SK-N-SH (cell line): ENCODE results near the gene SHB. TPM values are rescaled to one million over a fixed set of nuclear protein-coding genes. Genes with fewer than 3 reads are reported as not detected.

Experiments
- CTCF ChIA-PET: fragments of 300-600, 350-600 bp; formaldehyde crosslinking; extraction: SDS; loops from one replicate; lab custom pipeline; 2021; lab: Yijun Ruan, JAX
- POLR2A ChIA-PET: fragments of 350-600 bp; sonication (Branson Sonifier 250); formaldehyde crosslinking; extraction: SDS; loops from one replicate; lab custom pipeline; 2020; ENCODE audit warnings: antibody characterized with exemption, inconsistent platforms; lab: Yijun Ruan, JAX
- DNase-seq: peaks from one replicate; pipeline ENCODE4 v3.0.0; 2012
- H2AFZ ChIP-seq: fragments of 200-600 bp; sonication (generic); 2 replicates; pipeline ENCODE4 v1.8.1; 2016; ENCODE audit warnings: antibody characterized with exemption, mild to moderate bottlenecking, low read depth
- H3F3A ChIP-seq: fragments of 200-600 bp; sonication (generic); replicated peaks from 2 replicates; pipeline ENCODE3; 2016; ENCODE audit warnings: antibody characterized with exemption, mild to moderate bottlenecking; ENCODE audit not compliant: insufficient read depth
- H3K27ac ChIP-seq, 2 experiments: fragments of 200-500 bp in 1 of 2; fragments of 200-600 bp in 1 of 2; sonication (Bioruptor generic) in 1 of 2; sonication (generic), shearing (Covaris generic) in 1 of 2; 2 replicates each; pipeline versions ENCODE4 v1.5.1 to v1.6.1; 2014 to 2016; ENCODE audit warnings: low read depth in 2 of 2, inconsistent platforms in 1 of 2, low read length in 1 of 2, mild to moderate bottlenecking in 1 of 2, mixed read lengths in 1 of 2
- H3K27me3 ChIP-seq: fragments of 200-600 bp; sonication (generic), shearing (Covaris generic); 2 replicates; pipeline ENCODE4 v1.6.1; 2016; ENCODE audit warnings: mixed run types; ENCODE audit not compliant: insufficient read depth
- H3K36me3 ChIP-seq, 2 experiments: fragments of 200-500 bp in 1 of 2; fragments of 200-600 bp in 1 of 2; sonication (Bioruptor generic) in 1 of 2; sonication (generic) in 1 of 2; replicated peaks in 1 of 2; 2 replicates each; pipeline versions ENCODE3 to v1.5.1; 2014 to 2016; ENCODE audit warnings: low read length in 1 of 2, mild to moderate bottlenecking in 1 of 2; ENCODE audit not compliant: insufficient read depth in 2 of 2, control insufficient read depth in 1 of 2
- H3K4me1 ChIP-seq, 2 experiments: fragments of 200-500 bp in 1 of 2; fragments of 200-600 bp in 1 of 2; sonication (Bioruptor generic) in 1 of 2; sonication (generic), shearing (Covaris generic) in 1 of 2; 2 replicates each; pipeline versions ENCODE4 v1.5.1 to v1.6.1; 2014 to 2016; ENCODE audit warnings: low read depth in 1 of 2, low read length in 1 of 2, mixed run types in 1 of 2; ENCODE audit not compliant: insufficient read depth in 2 of 2, control insufficient read depth in 1 of 2
- H3K4me2 ChIP-seq: fragments of 200-600 bp; sonication (generic), shearing (Covaris generic); 2 replicates; pipeline ENCODE4 v1.6.1; 2017; ENCODE audit warnings: mixed run types
- H3K4me3 ChIP-seq, 2 experiments: fragments of 200-500 bp in 1 of 2; fragments of 200-600 bp in 1 of 2; sonication (Bioruptor generic) in 1 of 2; sonication (generic), shearing (Covaris generic) in 1 of 2; 2 replicates each; pipeline versions ENCODE4 v1.5.1 to v1.8.1; 2014 to 2016; ENCODE audit warnings: low read depth in 2 of 2, inconsistent platforms in 1 of 2, low read length in 1 of 2, mild to moderate bottlenecking in 1 of 2, mixed read lengths in 1 of 2, moderate library complexity in 1 of 2
- H3K79me2 ChIP-seq: fragments of 200-600 bp; sonication (generic); 2 replicates; pipeline ENCODE4 v1.8.1; 2017; ENCODE audit warnings: mild to moderate bottlenecking; ENCODE audit not compliant: insufficient read depth
- H3K9ac ChIP-seq: fragments of 200-600 bp; sonication (generic); 2 replicates; pipeline ENCODE4 v1.6.1; 2017; ENCODE audit warnings: mixed run types
- H3K9me2 ChIP-seq: fragments of 200-600 bp; sonication (generic); 2 replicates; pipeline ENCODE4 v1.6.1; 2017; ENCODE audit warnings: mixed run types
- H3K9me3 ChIP-seq: fragments of 200-600 bp; sonication (generic); 2 replicates; pipeline ENCODE4 v1.6.1; 2017; ENCODE audit warnings: mixed run types, mild to moderate bottlenecking, moderate library complexity
- H4K20me1 ChIP-seq: fragments of 200-600 bp; sonication (generic); 2 replicates; pipeline ENCODE4 v1.6.1; 2017; ENCODE audit warnings: mild to moderate bottlenecking, mixed run types; ENCODE audit not compliant: insufficient read depth
- EP300 ChIP-seq, 2 experiments: IDR thresholded peaks; 2 replicates each; pipeline versions ENCODE4 v1.4.0 to v1.6.1; 2012; ENCODE audit warnings: borderline replicate concordance in 1 of 2, low read depth in 1 of 2, low read length in 1 of 2
- FOSL2 ChIP-seq: IDR thresholded peaks from 2 replicates; pipeline ENCODE4 v1.4.0; 2012; ENCODE audit warnings: low read depth, mild to moderate bottlenecking, moderate library complexity, borderline replicate concordance
- FOXM1 ChIP-seq: IDR thresholded peaks from 2 replicates; pipeline ENCODE4 v1.4.0; 2012; ENCODE audit warnings: low read depth, mild to moderate bottlenecking
- GABPA ChIP-seq: IDR thresholded peaks from 2 replicates; pipeline ENCODE4 v1.4.0; 2012; ENCODE audit warnings: low read depth, mild to moderate bottlenecking
- GATA2 ChIP-seq: sonication (generic); formaldehyde crosslinking; IDR thresholded peaks from 2 replicates; pipeline ENCODE4 v1.5.0; 2020; ENCODE audit warnings: mild to moderate bottlenecking, missing genetic modification reagents
- JUND ChIP-seq: IDR thresholded peaks from 2 replicates; pipeline ENCODE4 v1.4.0; 2012
- MEF2A ChIP-seq: IDR thresholded peaks from 2 replicates; pipeline ENCODE4 v1.4.0; 2012; ENCODE audit warnings: low read depth, borderline replicate concordance
- NFIC ChIP-seq: IDR thresholded peaks from 2 replicates; pipeline ENCODE4 v1.4.0; 2012; ENCODE audit warnings: borderline replicate concordance
- NRF1 ChIP-seq: IDR thresholded peaks from 2 replicates; pipeline ENCODE4 v1.6.1; 2012; ENCODE audit warnings: low read depth, mild to moderate bottlenecking, low read length
- POLR2AphosphoS5 ChIP-seq: IDR thresholded peaks from 2 replicates; pipeline ENCODE4 v1.6.1; 2012; ENCODE audit warnings: low read depth, low read length
- RXRA ChIP-seq: IDR thresholded peaks from 2 replicates; pipeline ENCODE4 v1.4.0; 2012; ENCODE audit warnings: low read depth, mild to moderate bottlenecking, borderline replicate concordance
- TAF1 ChIP-seq: IDR thresholded peaks from 2 replicates; pipeline ENCODE4 v1.6.1; 2012; ENCODE audit warnings: low read depth, mild to moderate bottlenecking, low read length, moderate library complexity, borderline replicate concordance
- TCF12 ChIP-seq: IDR thresholded peaks from 2 replicates; pipeline ENCODE4 v1.4.0; 2012
- TEAD4 ChIP-seq: IDR thresholded peaks from 2 replicates; pipeline ENCODE4 v1.4.0; 2012; ENCODE audit warnings: mild to moderate bottlenecking, borderline replicate concordance; ENCODE audit not compliant: insufficient read depth
- YY1 ChIP-seq: IDR thresholded peaks from 2 replicates; pipeline ENCODE4 v1.4.0; 2012; ENCODE audit warnings: low read depth, mild to moderate bottlenecking
- WGBS: methylation state at CpG from one replicate; pipeline ENCODE4 v1.1.6; 2017; ENCODE audit warnings: low lambda C conversion rate; 5-methylcytosine and 5-hydroxymethylcytosine counted together
- polyA plus RNA-seq, 3 experiments: library from polyadenylated mRNA; depleted of rRNA; stranded (reverse); fragments of >200 nt; gene quantifications; 2 replicates each; pipeline ENCODE4 v1.2.3, GENCODE V29; 2012
- TF ChIP-seq, protein P1 (sequence below): IDR thresholded peaks from 2 replicates; pipeline ENCODE4 v1.6.1; 2012; ENCODE audit warnings: mild to moderate bottlenecking, low read depth, low read length, moderate library complexity
- TF ChIP-seq, protein P2 (sequence below): fragments of 150-350 bp; IDR thresholded peaks from 2 replicates; pipeline ENCODE4 v1.6.1; 2016; ENCODE audit warnings: mild to moderate bottlenecking, low read depth, low read length
- TF ChIP-seq, protein P3 (sequence below): IDR thresholded peaks from 2 replicates; pipeline ENCODE4 v1.4.0; 2012; ENCODE audit warnings: low read depth, borderline replicate concordance
- TF ChIP-seq, protein P4 (sequence below): IDR thresholded peaks from 2 replicates; pipeline ENCODE4 v1.4.0; 2012; ENCODE audit warnings: low read depth, borderline replicate concordance
- TF ChIP-seq, protein P5 (sequence below): fragments of 200-600 bp; sonication (generic); IDR thresholded peaks from 2 replicates; pipeline ENCODE4 v1.6.1; 2017; ENCODE audit warnings: antibody characterized with exemption, mild to moderate bottlenecking, moderate library complexity

Gene SHB
- polyA plus RNA-seq, 1 of the 3 experiments (the other 2 are of a cell fraction), result 26.0 TPM

DNA sequence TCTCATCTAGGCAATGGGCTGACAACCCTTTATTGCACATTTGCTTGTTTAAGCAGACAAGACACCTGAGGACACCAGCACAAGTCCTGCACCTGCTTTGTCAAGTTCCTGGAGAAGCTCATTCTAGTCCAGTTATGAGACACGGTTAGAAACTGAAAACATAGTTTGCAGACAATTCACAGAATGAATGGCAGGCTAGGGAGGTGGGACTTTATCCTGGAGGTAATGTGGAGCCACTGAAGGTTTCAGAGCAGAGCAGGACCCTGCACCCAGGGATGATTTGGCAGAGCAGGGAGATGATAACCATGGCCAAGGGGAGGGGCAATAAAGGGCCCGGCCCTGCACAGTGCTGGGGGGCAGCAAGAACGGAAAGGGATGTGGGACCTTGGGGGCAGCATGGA is 114.4 kb downstream of the SHB start (continued):
- TF ChIP-seq, protein P1, sequence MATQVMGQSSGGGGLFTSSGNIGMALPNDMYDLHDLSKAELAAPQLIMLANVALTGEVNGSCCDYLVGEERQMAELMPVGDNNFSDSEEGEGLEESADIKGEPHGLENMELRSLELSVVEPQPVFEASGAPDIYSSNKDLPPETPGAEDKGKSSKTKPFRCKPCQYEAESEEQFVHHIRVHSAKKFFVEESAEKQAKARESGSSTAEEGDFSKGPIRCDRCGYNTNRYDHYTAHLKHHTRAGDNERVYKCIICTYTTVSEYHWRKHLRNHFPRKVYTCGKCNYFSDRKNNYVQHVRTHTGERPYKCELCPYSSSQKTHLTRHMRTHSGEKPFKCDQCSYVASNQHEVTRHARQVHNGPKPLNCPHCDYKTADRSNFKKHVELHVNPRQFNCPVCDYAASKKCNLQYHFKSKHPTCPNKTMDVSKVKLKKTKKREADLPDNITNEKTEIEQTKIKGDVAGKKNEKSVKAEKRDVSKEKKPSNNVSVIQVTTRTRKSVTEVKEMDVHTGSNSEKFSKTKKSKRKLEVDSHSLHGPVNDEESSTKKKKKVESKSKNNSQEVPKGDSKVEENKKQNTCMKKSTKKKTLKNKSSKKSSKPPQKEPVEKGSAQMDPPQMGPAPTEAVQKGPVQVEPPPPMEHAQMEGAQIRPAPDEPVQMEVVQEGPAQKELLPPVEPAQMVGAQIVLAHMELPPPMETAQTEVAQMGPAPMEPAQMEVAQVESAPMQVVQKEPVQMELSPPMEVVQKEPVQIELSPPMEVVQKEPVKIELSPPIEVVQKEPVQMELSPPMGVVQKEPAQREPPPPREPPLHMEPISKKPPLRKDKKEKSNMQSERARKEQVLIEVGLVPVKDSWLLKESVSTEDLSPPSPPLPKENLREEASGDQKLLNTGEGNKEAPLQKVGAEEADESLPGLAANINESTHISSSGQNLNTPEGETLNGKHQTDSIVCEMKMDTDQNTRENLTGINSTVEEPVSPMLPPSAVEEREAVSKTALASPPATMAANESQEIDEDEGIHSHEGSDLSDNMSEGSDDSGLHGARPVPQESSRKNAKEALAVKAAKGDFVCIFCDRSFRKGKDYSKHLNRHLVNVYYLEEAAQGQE, result no peak
- no peak for TF ChIP-seq GABPA
- TF ChIP-seq EP300 (IDR thresholded peaks at IDR 0.05; ENCODE audit: borderline replicate concordance in 1 of 2, low read depth in 1 of 2, low read length in 1 of 2), result no peak

DNA sequence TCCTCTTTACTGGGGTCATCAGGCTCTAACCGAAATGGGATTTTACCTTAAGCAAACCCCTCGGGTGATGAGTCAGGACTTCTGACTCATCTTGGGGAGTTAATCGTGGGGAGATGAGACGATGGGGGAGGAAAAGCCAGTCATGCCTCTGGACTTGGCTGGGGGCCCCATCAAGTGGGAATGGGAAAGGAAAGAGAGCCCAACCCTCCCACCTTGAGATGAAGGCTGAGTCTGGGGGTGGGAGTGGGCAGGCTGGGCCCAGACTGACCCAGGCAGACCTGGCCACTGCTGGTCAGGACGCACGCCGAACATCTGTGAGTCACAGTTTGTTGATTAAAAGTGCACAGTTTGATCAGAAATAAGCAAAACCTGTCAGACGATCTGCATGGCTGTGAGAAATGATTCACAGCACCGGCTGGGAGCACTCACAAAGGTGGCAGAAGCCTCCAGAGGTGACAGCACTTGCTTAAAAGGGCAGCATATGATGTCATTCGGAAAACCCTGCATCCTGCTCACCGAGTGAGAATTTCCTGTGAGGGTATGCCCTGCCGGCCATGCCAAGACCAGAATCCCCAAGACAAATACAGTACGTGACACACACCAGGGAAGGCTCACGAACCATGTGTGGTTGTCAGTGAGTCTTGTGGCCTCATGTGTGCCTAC is 115.1 kb downstream of the SHB start:
- Histone ChIP-seq H3K4me1 (peaks cover 15 to 46% of the 10 kb centered on the region in 2 experiments; a peak in 3 of 4 replicates), H3K27ac (peak overlapping the region; percentile 62 to 96), H3K36me3 (peaks cover 5 to 18% of the 10 kb centered on the region in 2 experiments), H3K27me3 (no peaks in the 10 kb centered on the region), H2AFZ (no peak overlapping the region), H3K9me2 (no peaks in the 10 kb centered on the region), H3K79me2 (peaks cover 61% of the 10 kb centered on the region; the same call in 1 of the 2 replicates), H3K9ac (peak overlapping the region; percentile 64), H3F3A (peaks cover 31% of the 10 kb centered on the region), H3K4me2 (peak overlapping the region; percentile 66), H4K20me1 (no peaks in the 10 kb centered on the region), H3K4me3 (no peak overlapping the region), H3K9me3 (no peaks in the 10 kb centered on the region)
- POLR2A ChIA-PET, result no interaction called here
- WGBS, result under 1% methylated on average over 14 of the region's 14 CpGs
- DNase-seq, result no peak
- CTCF ChIA-PET, result no interaction called here
- TF ChIP-seq NRF1 (no peak), POLR2AphosphoS5 (peak; percentile 47; the same call in 1 of the 2 replicates), FOSL2 (peak; percentile 97), NFIC (peak; percentile 89), YY1 (no peak; the same call in 1 of the 2 replicates), GABPA (0 out of 2 replicates have a peak, but pooled peaks have one; percentile 54), RXRA (peak; percentile 86; the same call in 1 of the 2 replicates), FOXM1 (peak; percentile 82), TAF1 (peak; percentile 6; the same call in 1 of the 2 replicates), GATA2 (CRISPR knock-in tag) (no peak), TCF12 (peak; percentile 91), TEAD4 (peak; percentile 81; the same call in 1 of the 2 replicates), MEF2A (peak; percentile 92), JUND (peak; percentile 94)
- TF ChIP-seq, protein P2, sequence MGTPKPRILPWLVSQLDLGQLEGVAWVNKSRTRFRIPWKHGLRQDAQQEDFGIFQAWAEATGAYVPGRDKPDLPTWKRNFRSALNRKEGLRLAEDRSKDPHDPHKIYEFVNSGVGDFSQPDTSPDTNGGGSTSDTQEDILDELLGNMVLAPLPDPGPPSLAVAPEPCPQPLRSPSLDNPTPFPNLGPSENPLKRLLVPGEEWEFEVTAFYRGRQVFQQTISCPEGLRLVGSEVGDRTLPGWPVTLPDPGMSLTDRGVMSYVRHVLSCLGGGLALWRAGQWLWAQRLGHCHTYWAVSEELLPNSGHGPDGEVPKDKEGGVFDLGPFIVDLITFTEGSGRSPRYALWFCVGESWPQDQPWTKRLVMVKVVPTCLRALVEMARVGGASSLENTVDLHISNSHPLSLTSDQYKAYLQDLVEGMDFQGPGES, result no peak
- TF ChIP-seq, protein P3, sequence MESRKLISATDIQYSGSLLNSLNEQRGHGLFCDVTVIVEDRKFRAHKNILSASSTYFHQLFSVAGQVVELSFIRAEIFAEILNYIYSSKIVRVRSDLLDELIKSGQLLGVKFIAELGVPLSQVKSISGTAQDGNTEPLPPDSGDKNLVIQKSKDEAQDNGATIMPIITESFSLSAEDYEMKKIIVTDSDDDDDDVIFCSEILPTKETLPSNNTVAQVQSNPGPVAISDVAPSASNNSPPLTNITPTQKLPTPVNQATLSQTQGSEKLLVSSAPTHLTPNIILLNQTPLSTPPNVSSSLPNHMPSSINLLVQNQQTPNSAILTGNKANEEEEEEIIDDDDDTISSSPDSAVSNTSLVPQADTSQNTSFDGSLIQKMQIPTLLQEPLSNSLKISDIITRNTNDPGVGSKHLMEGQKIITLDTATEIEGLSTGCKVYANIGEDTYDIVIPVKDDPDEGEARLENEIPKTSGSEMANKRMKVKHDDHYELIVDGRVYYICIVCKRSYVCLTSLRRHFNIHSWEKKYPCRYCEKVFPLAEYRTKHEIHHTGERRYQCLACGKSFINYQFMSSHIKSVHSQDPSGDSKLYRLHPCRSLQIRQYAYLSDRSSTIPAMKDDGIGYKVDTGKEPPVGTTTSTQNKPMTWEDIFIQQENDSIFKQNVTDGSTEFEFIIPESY, result 0 out of 2 replicates have a peak, but pooled peaks have one; percentile 58
- TF ChIP-seq, protein P4, sequence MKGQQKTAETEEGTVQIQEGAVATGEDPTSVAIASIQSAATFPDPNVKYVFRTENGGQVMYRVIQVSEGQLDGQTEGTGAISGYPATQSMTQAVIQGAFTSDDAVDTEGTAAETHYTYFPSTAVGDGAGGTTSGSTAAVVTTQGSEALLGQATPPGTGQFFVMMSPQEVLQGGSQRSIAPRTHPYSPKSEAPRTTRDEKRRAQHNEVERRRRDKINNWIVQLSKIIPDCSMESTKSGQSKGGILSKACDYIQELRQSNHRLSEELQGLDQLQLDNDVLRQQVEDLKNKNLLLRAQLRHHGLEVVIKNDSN, result peak; percentile 6; the same call in 1 of the 2 replicates
- TF ChIP-seq, protein P5, sequence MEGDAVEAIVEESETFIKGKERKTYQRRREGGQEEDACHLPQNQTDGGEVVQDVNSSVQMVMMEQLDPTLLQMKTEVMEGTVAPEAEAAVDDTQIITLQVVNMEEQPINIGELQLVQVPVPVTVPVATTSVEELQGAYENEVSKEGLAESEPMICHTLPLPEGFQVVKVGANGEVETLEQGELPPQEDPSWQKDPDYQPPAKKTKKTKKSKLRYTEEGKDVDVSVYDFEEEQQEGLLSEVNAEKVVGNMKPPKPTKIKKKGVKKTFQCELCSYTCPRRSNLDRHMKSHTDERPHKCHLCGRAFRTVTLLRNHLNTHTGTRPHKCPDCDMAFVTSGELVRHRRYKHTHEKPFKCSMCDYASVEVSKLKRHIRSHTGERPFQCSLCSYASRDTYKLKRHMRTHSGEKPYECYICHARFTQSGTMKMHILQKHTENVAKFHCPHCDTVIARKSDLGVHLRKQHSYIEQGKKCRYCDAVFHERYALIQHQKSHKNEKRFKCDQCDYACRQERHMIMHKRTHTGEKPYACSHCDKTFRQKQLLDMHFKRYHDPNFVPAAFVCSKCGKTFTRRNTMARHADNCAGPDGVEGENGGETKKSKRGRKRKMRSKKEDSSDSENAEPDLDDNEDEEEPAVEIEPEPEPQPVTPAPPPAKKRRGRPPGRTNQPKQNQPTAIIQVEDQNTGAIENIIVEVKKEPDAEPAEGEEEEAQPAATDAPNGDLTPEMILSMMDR, result no peak
